ENCODE measurements around the gene TTC19.

TTC19 gene

GRCh38 chr17:15955793-15956541 lies 43.7 kb upstream of the TTC19 start:
- H3K4me3 ChIP-seq (ENCODE audit: control insufficient read depth, low read depth, low read length) = no peak overlapping the region
- DNase-seq (ENCODE audit: low read depth) = no peak
- TF ChIP-seq CTCF (IDR thresholded peaks at IDR 0.05; ENCODE audit: control insufficient read depth, insufficient read depth, low read depth, low read length, missing control alignments) = no peak

- no peak for DNase-seq (ENCODE audit: low read depth)
- H3K4me3 ChIP-seq (ENCODE audit: control insufficient read depth, low read depth, low read length) = no peak overlapping the region
- no peak for TF ChIP-seq CTCF (IDR thresholded peaks at IDR 0.05; ENCODE audit: control insufficient read depth, insufficient read depth, low read depth, low read length, missing control alignments)
Observed at GRCh38 chr17:15957206-15957605, 42.4 kb upstream of the TTC19 start.

GRCh38 chr17:15957608-15958307 lies 41.9 kb upstream of the TTC19 start:
- no peak overlapping the region for H3K4me3 ChIP-seq (ENCODE audit: control insufficient read depth, low read depth, low read length)
- DNase-seq (ENCODE audit: low read depth) = no peak
- no peak for TF ChIP-seq CTCF (IDR thresholded peaks at IDR 0.05; ENCODE audit: control insufficient read depth, insufficient read depth, low read depth, low read length, missing control alignments)

- no peak for DNase-seq (ENCODE audit: low read depth)
- no peak for TF ChIP-seq CTCF (IDR thresholded peaks at IDR 0.05; ENCODE audit: control insufficient read depth, insufficient read depth, low read depth, low read length, missing control alignments)
Observed at GRCh38 chr17:15958484-15958854, 41.2 kb upstream of the TTC19 start.

DNA sequence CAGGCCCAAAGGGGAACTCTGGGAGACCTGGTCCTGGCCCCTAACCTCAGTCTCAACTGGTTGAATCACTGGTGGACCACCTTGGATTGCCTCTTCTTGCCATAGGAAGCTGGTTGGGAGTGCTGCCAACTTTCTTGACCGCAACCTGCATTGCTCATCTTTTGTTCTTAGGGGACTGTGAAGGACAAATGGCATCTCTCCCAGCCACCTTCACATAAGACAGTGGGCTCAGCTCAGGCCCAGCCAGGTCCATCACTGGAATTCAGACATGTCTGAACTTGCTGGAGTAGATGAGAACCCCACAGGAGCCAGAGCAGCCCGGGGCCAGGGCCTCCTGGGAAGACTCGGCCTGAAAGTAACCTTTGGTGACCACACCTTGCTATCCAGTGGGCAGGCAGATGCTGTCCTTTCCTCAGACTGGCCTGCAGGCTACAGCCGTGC lies 35.9 kb upstream of the TTC19 start:
- H3K4me3 ChIP-seq (ENCODE audit: control insufficient read depth, low read depth, low read length) = no peak overlapping the region
- TF ChIP-seq CTCF (IDR thresholded peaks at IDR 0.05; ENCODE audit: control insufficient read depth, insufficient read depth, low read depth, low read length, missing control alignments) = no peak
- no peak for DNase-seq (ENCODE audit: low read depth)

More at GRCh38 chr17:15958484-15958854, 41.2 kb upstream of the TTC19 start:
- no peak overlapping the region for H3K4me3 ChIP-seq (ENCODE audit: control insufficient read depth, low read depth, low read length)

DNA sequence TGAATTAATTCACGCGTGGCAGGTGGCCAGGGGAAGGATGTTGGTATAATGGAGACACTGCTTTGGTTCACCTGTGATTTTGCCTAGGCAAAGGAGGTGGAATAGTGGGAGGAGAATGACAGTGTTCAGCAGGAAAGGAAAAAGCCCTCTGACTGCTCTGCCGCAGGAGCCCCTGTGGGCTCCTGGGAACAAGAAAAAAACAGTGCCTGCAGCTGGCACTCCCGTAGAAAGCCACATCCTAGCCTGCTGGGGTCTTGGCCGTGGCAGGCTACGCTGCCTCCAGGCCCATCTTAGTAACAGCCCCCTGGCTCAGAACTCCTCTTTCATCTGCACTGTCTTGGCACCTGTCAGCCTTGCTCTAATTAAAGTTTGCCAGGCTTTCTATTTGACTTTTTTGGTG lies 34.1 kb upstream of the TTC19 start:
- DNase-seq (ENCODE audit: low read depth) = no peak
- no peak for TF ChIP-seq CTCF (IDR thresholded peaks at IDR 0.05; ENCODE audit: control insufficient read depth, insufficient read depth, low read depth, low read length, missing control alignments)
- H3K4me3 ChIP-seq (ENCODE audit: control insufficient read depth, low read depth, low read length) = no peak overlapping the region

All from AG09309 (cell line).